Muscle layer of colon (tissue), 2 donors: Measurements from ENCODE around the gene CTBP2.
A peak's percentile ranks its signal among the peaks of the same experiment; 100 is the strongest.

Experiments
- H3K27ac ChIP-seq: one replicate; pipeline ENCODE4 v1.7.0; 2013; ENCODE audit warnings: low read depth, mild to moderate bottlenecking, low read length, moderate library complexity
- H3K27me3 ChIP-seq, 2 donors: one replicate each; pipeline ENCODE4 v1.7.0; 2013; ENCODE audit warnings: low read length in 2 of 2, mild to moderate bottlenecking in 2 of 2; ENCODE audit not compliant: insufficient read depth in 2 of 2, control insufficient read depth in 1 of 2
- H3K36me3 ChIP-seq: one replicate; pipeline ENCODE4 v1.7.0; 2013; ENCODE audit warnings: mild to moderate bottlenecking, low read length; ENCODE audit not compliant: insufficient read depth
- H3K4me1 ChIP-seq: one replicate; pipeline ENCODE4 v1.7.0; 2013; ENCODE audit warnings: mild to moderate bottlenecking, low read length; ENCODE audit not compliant: insufficient read depth
- H3K4me3 ChIP-seq, 2 donors: one replicate each; pipeline ENCODE4 v1.7.0; 2013; ENCODE audit warnings: low read length in 2 of 2, low read depth in 1 of 2, mild to moderate bottlenecking in 1 of 2, moderate library complexity in 1 of 2
- H3K9ac ChIP-seq: one replicate; pipeline ENCODE4 v1.7.0; 2013; ENCODE audit warnings: low read length
- H3K9me3 ChIP-seq: one replicate; pipeline ENCODE4 v1.7.0; 2013; ENCODE audit warnings: mild to moderate bottlenecking, low read length
- donor health status: abdominal sarcoma.
- donor health status: Adenocarcinoma of cecum.

The CTBP2 gene

GRCh38 chr10:125002047-125002422, 158.3 kb downstream of the CTBP2 start:
- peaks cover 17% of the 10 kb centered on the region for H3K4me1 ChIP-seq
- no peak overlapping the region for H3K27ac ChIP-seq

GRCh38 chr10:125001313-125002046, 158.9 kb downstream of the CTBP2 start:
- Histone ChIP-seq H3K36me3 (peaks cover 47% of the 10 kb centered on the region), H3K4me1 (peaks cover 17% of the 10 kb centered on the region), H3K9me3 (no peaks in the 10 kb centered on the region), H3K27me3 (no peaks in the 10 kb centered on the region), H3K27ac (no peak overlapping the region), H3K9ac (no peak overlapping the region), H3K4me3 (no peak overlapping the region)

More at GRCh38 chr10:125002047-125002422, 158.3 kb downstream of the CTBP2 start:
- no peak overlapping the region for H3K9ac ChIP-seq
- no peak overlapping the region for H3K4me3 ChIP-seq
- H3K9me3 ChIP-seq: no peaks in the 10 kb centered on the region
- no peaks in the 10 kb centered on the region for H3K27me3 ChIP-seq
- H3K36me3 ChIP-seq: peaks cover 42% of the 10 kb centered on the region

- no peak overlapping the region for H3K4me3 ChIP-seq
- H3K4me1 ChIP-seq: peaks cover 17% of the 10 kb centered on the region
- H3K27me3 ChIP-seq: no peaks in the 10 kb centered on the region
- H3K36me3 ChIP-seq: peaks cover 50% of the 10 kb centered on the region
- no peak overlapping the region for H3K9ac ChIP-seq
- peak overlapping the region; percentile 72 for H3K27ac ChIP-seq
- no peaks in the 10 kb centered on the region for H3K9me3 ChIP-seq
Measured at GRCh38 chr10:125000366-125001312, 159.7 kb downstream of the CTBP2 start.

GRCh38 chr10:124999433-125000365, 160.7 kb downstream of the CTBP2 start:
- H3K4me3 ChIP-seq: no peak overlapping the region
- peak overlapping the region; percentile 72 for H3K27ac ChIP-seq
- H3K4me1 ChIP-seq: peaks cover 17% of the 10 kb centered on the region
- peaks cover 55% of the 10 kb centered on the region for H3K36me3 ChIP-seq
- H3K9me3 ChIP-seq: no peaks in the 10 kb centered on the region
- H3K9ac ChIP-seq: no peak overlapping the region
- H3K27me3 ChIP-seq: no peaks in the 10 kb centered on the region

- Histone ChIP-seq H3K4me3 (no peak overlapping the region), H3K9me3 (no peaks in the 10 kb centered on the region), H3K36me3 (peaks cover 58% of the 10 kb centered on the region), H3K27me3 (no peaks in the 10 kb centered on the region), H3K4me1 (peaks cover 17% of the 10 kb centered on the region), H3K9ac (no peak overlapping the region), H3K27ac (no peak overlapping the region)
Measured at GRCh38 chr10:124998624-124999291, 161.6 kb downstream of the CTBP2 start.

GRCh38 chr10:124997771-124998623, 162.4 kb downstream of the CTBP2 start:
- Histone ChIP-seq H3K9me3 (no peaks in the 10 kb centered on the region), H3K4me3 (no peak overlapping the region), H3K4me1 (peaks cover 17% of the 10 kb centered on the region), H3K36me3 (peaks cover 65% of the 10 kb centered on the region), H3K9ac (no peak overlapping the region), H3K27me3 (no peaks in the 10 kb centered on the region), H3K27ac (no peak overlapping the region)

GRCh38 chr10:124997306-124997705, 163.1 kb downstream of the CTBP2 start:
- Histone ChIP-seq H3K27me3 (no peaks in the 10 kb centered on the region), H3K4me3 (no peak overlapping the region), H3K27ac (no peak overlapping the region), H3K36me3 (peaks cover 61% of the 10 kb centered on the region), H3K4me1 (peaks cover 17% of the 10 kb centered on the region), H3K9me3 (no peaks in the 10 kb centered on the region), H3K9ac (no peak overlapping the region)

- Histone ChIP-seq H3K27ac (no peak overlapping the region), H3K4me1 (peaks cover 17% of the 10 kb centered on the region)
Measured at GRCh38 chr10:124996854-124997215, 163.5 kb downstream of the CTBP2 start.

GRCh38 chr10:124996127-124996853, 164.1 kb downstream of the CTBP2 start:
- H3K27ac ChIP-seq: no peak overlapping the region
- no peaks in the 10 kb centered on the region for H3K27me3 ChIP-seq
- H3K9me3 ChIP-seq: no peaks in the 10 kb centered on the region
- no peak overlapping the region for H3K9ac ChIP-seq
- peaks cover 70% of the 10 kb centered on the region for H3K36me3 ChIP-seq
- H3K4me3 ChIP-seq: no peak overlapping the region
- H3K4me1 ChIP-seq: peaks cover 17% of the 10 kb centered on the region

More at GRCh38 chr10:124996854-124997215, 163.5 kb downstream of the CTBP2 start:
- H3K27me3 ChIP-seq: no peaks in the 10 kb centered on the region
- H3K36me3 ChIP-seq: peaks cover 65% of the 10 kb centered on the region
- no peak overlapping the region for H3K9ac ChIP-seq
- no peak overlapping the region for H3K4me3 ChIP-seq
- H3K9me3 ChIP-seq: no peaks in the 10 kb centered on the region
